ENCODE measurements around the gene NALF2.

NALF2 gene

GRCh38 chrX:69493766-69494165, 10.4 kb upstream of the NALF2 start:
- ChIA-PET POLR2A (no interaction called here), CTCF (no interaction called here)
- no peak for TF ChIP-seq CTCF (IDR thresholded peaks at IDR 0.05; ENCODE audit: control extremely low read depth, extremely low read depth, low read depth, missing control alignments)
- no peak for DNase-seq (ENCODE audit: extremely low spot score)

GRCh38 chrX:69496183-69496582, 7.9 kb upstream of the NALF2 start:
- no peak for TF ChIP-seq CTCF (IDR thresholded peaks at IDR 0.05; ENCODE audit: control extremely low read depth, extremely low read depth, low read depth, missing control alignments)
- ChIA-PET CTCF (no interaction called here), POLR2A (no interaction called here)
- no peak for DNase-seq (ENCODE audit: extremely low spot score)

- ChIA-PET POLR2A (no interaction called here), CTCF (no interaction called here)
- TF ChIP-seq CTCF (IDR thresholded peaks at IDR 0.05; ENCODE audit: control extremely low read depth, extremely low read depth, low read depth, missing control alignments) = no peak
- DNase-seq (ENCODE audit: extremely low spot score) = no peak
These were observed 2.7 kb upstream of the NALF2 start for GRCh38 chrX:69501429-69501828.

- DNase-seq (ENCODE audit: extremely low spot score) = no peak
- TF ChIP-seq CTCF (IDR thresholded peaks at IDR 0.05; ENCODE audit: control extremely low read depth, extremely low read depth, low read depth, missing control alignments) = no peak
- POLR2A ChIA-PET = no interaction called here
- CTCF ChIA-PET = interaction anchor here (1.4 kb wide), 1 partner anchor 50 kb away, joined by 5 read pairs; no protein-coding TSS in a partner anchor
These were observed 821 bp upstream of the NALF2 start for GRCh38 chrX:69503228-69503781.

GRCh38 chrX:69504626-69505612, 793 bp downstream of the NALF2 start:
- CTCF ChIA-PET = no interaction called here
- DNase-seq (ENCODE audit: extremely low spot score) = no peak
- POLR2A ChIA-PET = no interaction called here
- no peak for TF ChIP-seq CTCF (IDR thresholded peaks at IDR 0.05; ENCODE audit: control extremely low read depth, extremely low read depth, low read depth, missing control alignments)

- CTCF ChIA-PET = no interaction called here
- no peak for TF ChIP-seq CTCF (IDR thresholded peaks at IDR 0.05; ENCODE audit: control extremely low read depth, extremely low read depth, low read depth, missing control alignments)
- no peak for DNase-seq (ENCODE audit: extremely low spot score)
- POLR2A ChIA-PET = no interaction called here
These were observed 1.9 kb downstream of the NALF2 start for GRCh38 chrX:69505772-69506616.

All from GM10248 (cell line).